Measurements from ENCODE around the gene MICALL1.

The MICALL1 gene

DNA sequence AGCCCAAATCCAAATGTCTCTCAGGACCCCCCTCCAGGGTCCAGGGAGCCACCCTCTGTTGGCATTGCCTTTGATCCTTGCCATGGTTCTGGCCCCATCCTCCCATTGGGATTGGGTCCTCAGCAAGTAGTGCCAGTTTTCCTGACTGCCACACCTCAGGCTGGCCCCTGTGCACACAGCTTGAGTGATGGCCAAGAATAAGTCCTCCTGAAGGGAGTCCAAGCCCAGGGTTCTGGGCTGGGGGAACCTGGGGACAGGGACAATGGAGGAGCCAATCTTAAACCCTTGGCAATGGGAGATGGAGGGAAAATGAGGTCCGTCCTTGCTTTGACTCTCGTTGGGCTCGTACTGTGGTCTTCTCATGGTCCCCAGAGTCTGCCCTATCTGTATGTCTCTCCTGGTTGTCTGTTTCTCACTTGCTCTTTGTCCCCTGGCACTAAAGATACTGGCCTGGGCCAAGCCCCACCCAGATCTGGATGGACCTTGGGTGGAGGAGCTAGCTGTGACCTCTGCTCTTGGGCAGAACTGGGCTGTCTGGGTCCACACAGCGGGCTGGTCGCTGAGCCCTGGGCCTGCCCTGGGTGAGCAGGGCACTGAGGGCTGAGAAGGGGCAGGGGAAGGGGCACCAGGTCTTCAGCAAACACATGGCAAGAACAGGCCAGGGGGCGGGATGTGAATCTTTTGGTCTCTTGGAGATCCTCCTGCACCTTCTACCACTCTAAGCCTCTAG lies 75.3 kb downstream of the MICALL1 start:
- TF ChIP-seq TAF1 (IDR thresholded peaks at IDR 0.05; ENCODE audit: borderline replicate concordance, insufficient read depth, low read length): no peak
- TF ChIP-seq FOXP2 (optimal IDR thresholded peaks at IDR 0.05; ENCODE audit: borderline replicate concordance, extremely low read depth, extremely low read length, insufficient read depth): no peak
- TF ChIP-seq SIN3A (IDR thresholded peaks at IDR 0.05; ENCODE audit: borderline replicate concordance, insufficient read depth, low read length): no peak
- no peak for TF ChIP-seq POLR2AphosphoS5 (IDR thresholded peaks at IDR 0.05; ENCODE audit: low read depth, low read length)
- TF ChIP-seq, protein P1, sequence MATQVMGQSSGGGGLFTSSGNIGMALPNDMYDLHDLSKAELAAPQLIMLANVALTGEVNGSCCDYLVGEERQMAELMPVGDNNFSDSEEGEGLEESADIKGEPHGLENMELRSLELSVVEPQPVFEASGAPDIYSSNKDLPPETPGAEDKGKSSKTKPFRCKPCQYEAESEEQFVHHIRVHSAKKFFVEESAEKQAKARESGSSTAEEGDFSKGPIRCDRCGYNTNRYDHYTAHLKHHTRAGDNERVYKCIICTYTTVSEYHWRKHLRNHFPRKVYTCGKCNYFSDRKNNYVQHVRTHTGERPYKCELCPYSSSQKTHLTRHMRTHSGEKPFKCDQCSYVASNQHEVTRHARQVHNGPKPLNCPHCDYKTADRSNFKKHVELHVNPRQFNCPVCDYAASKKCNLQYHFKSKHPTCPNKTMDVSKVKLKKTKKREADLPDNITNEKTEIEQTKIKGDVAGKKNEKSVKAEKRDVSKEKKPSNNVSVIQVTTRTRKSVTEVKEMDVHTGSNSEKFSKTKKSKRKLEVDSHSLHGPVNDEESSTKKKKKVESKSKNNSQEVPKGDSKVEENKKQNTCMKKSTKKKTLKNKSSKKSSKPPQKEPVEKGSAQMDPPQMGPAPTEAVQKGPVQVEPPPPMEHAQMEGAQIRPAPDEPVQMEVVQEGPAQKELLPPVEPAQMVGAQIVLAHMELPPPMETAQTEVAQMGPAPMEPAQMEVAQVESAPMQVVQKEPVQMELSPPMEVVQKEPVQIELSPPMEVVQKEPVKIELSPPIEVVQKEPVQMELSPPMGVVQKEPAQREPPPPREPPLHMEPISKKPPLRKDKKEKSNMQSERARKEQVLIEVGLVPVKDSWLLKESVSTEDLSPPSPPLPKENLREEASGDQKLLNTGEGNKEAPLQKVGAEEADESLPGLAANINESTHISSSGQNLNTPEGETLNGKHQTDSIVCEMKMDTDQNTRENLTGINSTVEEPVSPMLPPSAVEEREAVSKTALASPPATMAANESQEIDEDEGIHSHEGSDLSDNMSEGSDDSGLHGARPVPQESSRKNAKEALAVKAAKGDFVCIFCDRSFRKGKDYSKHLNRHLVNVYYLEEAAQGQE (IDR thresholded peaks at IDR 0.05; ENCODE audit: insufficient read depth in 1 of 2, low read depth in 2 of 2, low read length in 2 of 2): no peak

- TF ChIP-seq POLR2AphosphoS5 (IDR thresholded peaks at IDR 0.05; ENCODE audit: low read depth, low read length) (no peak), FOXP2 (optimal IDR thresholded peaks at IDR 0.05; ENCODE audit: borderline replicate concordance, extremely low read depth, extremely low read length, insufficient read depth) (no peak), TAF1 (IDR thresholded peaks at IDR 0.05; ENCODE audit: borderline replicate concordance, insufficient read depth, low read length) (no peak), SIN3A (IDR thresholded peaks at IDR 0.05; ENCODE audit: borderline replicate concordance, insufficient read depth, low read length) (no peak)
- TF ChIP-seq, protein P1 (IDR thresholded peaks at IDR 0.05; ENCODE audit: insufficient read depth in 1 of 2, low read depth in 2 of 2, low read length in 2 of 2): no peak
Measured at GRCh38 chr22:37982151-37982785, 76.2 kb downstream of the MICALL1 start.

- TF ChIP-seq FOXP2 (optimal IDR thresholded peaks at IDR 0.05; ENCODE audit: borderline replicate concordance, extremely low read depth, extremely low read length, insufficient read depth): no peak
- TF ChIP-seq TAF1 (IDR thresholded peaks at IDR 0.05; ENCODE audit: borderline replicate concordance, insufficient read depth, low read length): no peak
- no peak for TF ChIP-seq SIN3A (IDR thresholded peaks at IDR 0.05; ENCODE audit: borderline replicate concordance, insufficient read depth, low read length)
- TF ChIP-seq POLR2AphosphoS5 (IDR thresholded peaks at IDR 0.05; ENCODE audit: low read depth, low read length): no peak
- TF ChIP-seq, protein P1 (IDR thresholded peaks at IDR 0.05; ENCODE audit: insufficient read depth in 1 of 2, low read depth in 2 of 2, low read length in 2 of 2): no peak
Measured at GRCh38 chr22:37982938-37983859, 77.1 kb downstream of the MICALL1 start.

- TF ChIP-seq FOXP2 (optimal IDR thresholded peaks at IDR 0.05; ENCODE audit: borderline replicate concordance, extremely low read depth, extremely low read length, insufficient read depth) (no peak), POLR2AphosphoS5 (IDR thresholded peaks at IDR 0.05; ENCODE audit: low read depth, low read length) (no peak), SIN3A (IDR thresholded peaks at IDR 0.05; ENCODE audit: borderline replicate concordance, insufficient read depth, low read length) (no peak), TAF1 (IDR thresholded peaks at IDR 0.05; ENCODE audit: borderline replicate concordance, insufficient read depth, low read length) (no peak)
- TF ChIP-seq, protein P1 (IDR thresholded peaks at IDR 0.05; ENCODE audit: insufficient read depth in 1 of 2, low read depth in 2 of 2, low read length in 2 of 2): no peak
Measured at GRCh38 chr22:37983860-37984791, 78.0 kb downstream of the MICALL1 start, which contains the start of gene SOX10. TSS of gene SOX10 (minus strand) at chr22:37984555. CDS start at chr22:37983784, 771 bp downstream.
